Skeletal muscle satellite cell (primary cell): ENCODE results near the gene EML4.

Source experiments
- H3K27me3 ChIP-seq: 2 replicates; pipeline ENCODE4 v1.7.0; 2013; ENCODE audit warnings: low read length; ENCODE audit not compliant: control insufficient read depth, insufficient read depth
- H3K36me3 ChIP-seq: 2 replicates; pipeline ENCODE4 v1.7.0; 2013; ENCODE audit warnings: mild to moderate bottlenecking, control low read depth, low read length; ENCODE audit not compliant: insufficient read depth
- H3K4me1 ChIP-seq: 2 replicates; pipeline ENCODE4 v1.7.0; 2013; ENCODE audit warnings: low read length; ENCODE audit not compliant: control insufficient read depth, insufficient read depth
- H3K4me2 ChIP-seq: 2 replicates; pipeline ENCODE4 v1.7.0; 2013; ENCODE audit warnings: mild to moderate bottlenecking, low read length
- H3K4me3 ChIP-seq: 2 replicates; pipeline ENCODE4 v1.7.0; 2013; ENCODE audit warnings: low read length
- H3K9ac ChIP-seq: 2 replicates; pipeline ENCODE4 v1.7.0; 2013; ENCODE audit warnings: mild to moderate bottlenecking, low read depth, low read length, moderate library complexity
- H3K9me3 ChIP-seq: replicated peaks from 2 replicates; pipeline ENCODE4 v1.7.0; 2013; ENCODE audit warnings: mild to moderate bottlenecking, control low read depth, low read length

Gene EML4

DNA sequence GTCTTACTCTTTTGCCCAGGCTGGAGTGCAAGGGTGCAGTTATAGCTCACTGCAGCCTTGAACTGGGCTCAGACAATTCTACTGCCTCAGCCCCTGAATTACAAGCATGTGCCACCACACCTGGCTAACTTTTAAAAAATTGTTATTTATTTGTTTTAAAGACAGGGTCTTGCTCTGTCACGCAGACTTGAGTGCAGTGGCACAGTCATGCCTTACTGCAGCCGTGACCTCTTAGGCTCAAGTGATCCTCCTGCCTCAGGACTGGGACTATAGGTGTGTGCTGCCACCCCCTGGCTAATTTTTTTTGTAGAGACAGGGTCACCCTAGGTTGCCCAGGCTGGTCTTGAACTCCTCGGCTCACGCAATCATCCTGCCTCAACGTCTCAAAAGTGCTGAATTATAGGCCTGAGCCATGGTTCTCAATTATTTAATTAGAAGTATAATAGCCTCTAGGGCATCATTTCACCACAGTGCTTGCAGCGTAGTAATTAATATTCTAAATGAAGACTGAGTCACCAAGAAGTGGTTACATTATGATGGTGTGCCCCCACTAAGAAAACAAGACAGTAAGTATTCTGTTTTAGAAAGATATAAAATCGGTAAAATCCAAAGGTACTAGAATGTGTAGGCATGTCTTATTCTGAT is 69.6 kb downstream of the EML4 start:
- H3K27me3 ChIP-seq = no peaks in the 10 kb centered on the region
- no peak overlapping the region for H3K9ac ChIP-seq
- no peaks in the 10 kb centered on the region for H3K36me3 ChIP-seq
- H3K9me3 ChIP-seq = no peaks in the 10 kb centered on the region
- H3K4me1 ChIP-seq = no peaks in the 10 kb centered on the region
- H3K4me2 ChIP-seq = no peak overlapping the region
- H3K4me3 ChIP-seq = no peak overlapping the region

DNA sequence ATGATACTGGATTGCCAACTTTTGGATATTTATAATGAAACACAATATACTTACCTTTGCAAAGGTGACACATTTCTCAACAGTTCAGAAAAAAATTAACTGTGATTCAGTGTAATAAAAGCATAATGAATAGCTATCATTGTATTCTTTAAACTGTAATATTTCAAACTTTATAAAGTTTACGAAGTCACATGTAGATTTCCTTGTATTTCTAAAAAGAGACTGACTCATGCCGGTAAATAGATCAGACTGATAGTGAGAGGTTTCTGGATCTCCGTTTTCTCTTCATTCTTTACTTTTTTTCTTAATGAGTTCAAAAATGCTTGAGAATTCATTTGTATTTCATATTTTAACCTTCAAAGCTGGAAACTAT is 70.1 kb downstream of the EML4 start:
- no peaks in the 10 kb centered on the region for H3K36me3 ChIP-seq
- H3K4me3 ChIP-seq = no peak overlapping the region
- H3K4me2 ChIP-seq = no peak overlapping the region
- H3K4me1 ChIP-seq = no peaks in the 10 kb centered on the region
- H3K9ac ChIP-seq = no peak overlapping the region
- no peaks in the 10 kb centered on the region for H3K9me3 ChIP-seq
- no peaks in the 10 kb centered on the region for H3K27me3 ChIP-seq

DNA sequence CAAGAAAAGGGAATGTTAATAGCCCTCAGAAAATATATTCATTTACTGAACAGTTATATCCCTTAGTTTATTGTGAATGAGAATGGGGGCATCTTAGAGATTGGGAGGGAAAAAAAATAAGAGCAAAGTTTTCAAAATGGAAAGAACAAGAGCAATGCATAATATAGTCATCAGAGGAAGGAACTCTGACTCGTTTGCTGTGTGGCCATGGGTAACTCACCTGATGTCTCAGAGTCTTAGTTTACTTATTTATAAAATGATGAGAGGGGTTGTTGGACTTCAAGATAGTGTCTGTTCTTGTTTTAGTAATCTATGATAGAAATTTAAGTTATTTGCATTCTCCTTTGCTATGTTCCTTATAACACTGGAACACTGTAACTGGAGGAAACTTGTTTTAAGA is 70.7 kb downstream of the EML4 start:
- no peak overlapping the region for H3K9ac ChIP-seq
- H3K36me3 ChIP-seq = no peaks in the 10 kb centered on the region
- no peaks in the 10 kb centered on the region for H3K27me3 ChIP-seq
- no peak overlapping the region for H3K4me2 ChIP-seq
- H3K4me3 ChIP-seq = no peak overlapping the region
- no peaks in the 10 kb centered on the region for H3K9me3 ChIP-seq
- H3K4me1 ChIP-seq = no peaks in the 10 kb centered on the region

DNA sequence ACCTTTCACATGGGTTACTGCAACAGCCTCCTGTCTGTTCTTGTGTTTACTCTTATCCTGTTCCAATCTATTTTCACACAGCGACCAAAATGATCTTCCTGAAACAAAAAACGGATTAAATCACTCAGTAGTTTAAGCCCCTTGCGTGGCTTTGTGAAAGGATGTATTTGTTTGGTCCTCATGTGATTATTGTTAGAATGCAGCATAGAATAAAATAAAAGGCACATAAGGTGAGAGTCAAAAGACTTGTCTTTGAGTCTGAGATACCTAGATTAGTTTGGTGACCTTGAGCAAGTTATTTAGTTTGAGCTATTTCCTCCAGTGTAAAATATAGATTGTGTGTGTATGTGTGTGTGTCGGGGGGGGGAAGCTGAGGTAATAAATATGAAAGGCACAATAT is 72.4 kb downstream of the EML4 start:
- Histone ChIP-seq H3K4me2 (no peak overlapping the region), H3K9ac (no peak overlapping the region), H3K27me3 (no peaks in the 10 kb centered on the region), H3K4me3 (no peak overlapping the region), H3K9me3 (no peaks in the 10 kb centered on the region), H3K36me3 (peaks cover 3% of the 10 kb centered on the region), H3K4me1 (no peaks in the 10 kb centered on the region)

DNA sequence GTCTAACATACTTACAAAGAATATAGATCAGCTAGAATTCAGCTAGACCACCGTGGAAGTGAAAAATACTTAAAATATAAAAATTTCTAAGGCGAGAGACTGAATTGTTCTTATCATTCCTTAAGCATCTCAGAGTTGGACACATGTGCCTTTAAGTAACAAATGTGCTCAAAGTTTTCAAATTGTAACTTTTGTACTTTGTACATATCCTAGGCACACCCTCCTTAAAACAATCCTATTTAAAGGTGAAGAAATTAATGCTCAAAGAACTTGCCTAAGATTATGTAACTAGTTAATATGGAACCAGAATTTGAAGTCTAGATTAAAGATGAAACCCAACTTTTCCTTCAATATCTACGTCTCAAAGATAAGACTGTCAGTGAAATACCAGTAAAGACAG is 74.1 kb downstream of the EML4 start:
- H3K9me3 ChIP-seq = no peaks in the 10 kb centered on the region
- no peak overlapping the region for H3K4me2 ChIP-seq
- H3K27me3 ChIP-seq = no peaks in the 10 kb centered on the region
- no peak overlapping the region for H3K4me3 ChIP-seq
- no peak overlapping the region for H3K9ac ChIP-seq
- H3K4me1 ChIP-seq = no peaks in the 10 kb centered on the region
- peaks cover 3% of the 10 kb centered on the region for H3K36me3 ChIP-seq

DNA sequence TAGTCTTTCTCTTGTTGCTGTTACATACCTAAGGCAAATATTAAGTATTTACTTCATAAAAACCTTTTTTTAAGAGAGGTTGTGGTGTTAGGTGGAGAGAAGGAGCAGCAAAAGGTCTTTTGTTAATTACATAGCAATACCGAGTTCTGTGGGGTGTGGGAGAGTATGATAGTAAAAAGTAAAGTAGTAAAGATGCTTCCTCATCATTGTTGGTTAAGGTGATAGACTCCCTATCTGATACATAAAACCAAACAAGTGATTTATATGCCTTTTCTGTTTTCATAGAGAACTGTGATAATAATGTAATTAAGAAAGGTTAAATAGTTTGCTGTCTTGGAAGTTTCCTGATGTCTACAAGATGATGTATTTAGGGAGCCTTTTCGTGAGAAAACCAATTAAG is 75.4 kb downstream of the EML4 start:
- H3K4me1 ChIP-seq = no peaks in the 10 kb centered on the region
- peaks cover 3% of the 10 kb centered on the region for H3K36me3 ChIP-seq
- no peaks in the 10 kb centered on the region for H3K9me3 ChIP-seq
- H3K4me2 ChIP-seq = no peak overlapping the region
- no peak overlapping the region for H3K4me3 ChIP-seq
- H3K27me3 ChIP-seq = no peaks in the 10 kb centered on the region
- H3K9ac ChIP-seq = no peak overlapping the region

DNA sequence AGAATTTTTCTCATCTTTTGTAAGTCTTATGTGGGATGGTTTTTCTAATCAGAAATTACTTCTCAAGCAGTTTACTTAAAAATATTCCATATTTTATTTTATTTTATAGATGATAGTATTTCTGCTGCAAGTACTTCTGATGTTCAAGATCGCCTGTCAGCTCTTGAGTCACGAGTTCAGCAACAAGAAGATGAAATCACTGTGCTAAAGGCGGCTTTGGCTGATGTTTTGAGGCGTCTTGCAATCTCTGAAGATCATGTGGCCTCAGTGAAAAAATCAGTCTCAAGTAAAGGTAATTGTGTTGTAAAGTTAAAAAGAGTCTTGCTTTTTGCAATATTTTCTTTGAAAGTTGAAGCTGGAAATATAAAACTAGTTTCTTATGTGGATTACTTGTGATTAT is 76.2 kb downstream of the EML4 start:
- no peaks in the 10 kb centered on the region for H3K9me3 ChIP-seq
- H3K4me1 ChIP-seq = no peaks in the 10 kb centered on the region
- peaks cover 3% of the 10 kb centered on the region for H3K36me3 ChIP-seq
- no peaks in the 10 kb centered on the region for H3K27me3 ChIP-seq
- no peak overlapping the region for H3K9ac ChIP-seq
- no peak overlapping the region for H3K4me3 ChIP-seq
- no peak overlapping the region for H3K4me2 ChIP-seq

DNA sequence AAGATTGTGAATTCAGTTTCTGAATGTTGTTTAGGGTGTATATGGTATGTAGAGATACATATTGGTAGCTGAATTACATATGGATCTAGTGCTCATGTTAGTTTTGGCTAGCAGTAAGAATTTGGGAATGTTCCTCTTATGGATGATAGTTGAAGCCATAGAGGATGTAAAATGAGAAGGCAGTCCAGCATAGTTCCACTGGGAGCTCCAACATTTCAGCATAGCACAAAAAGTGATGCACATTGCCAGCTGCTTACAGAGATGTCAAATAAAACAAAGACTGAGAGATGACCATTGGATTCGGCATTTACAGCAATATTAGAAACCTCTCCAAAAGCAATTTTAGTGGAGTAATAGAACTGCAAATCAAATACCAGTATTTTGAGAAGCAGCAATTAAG is 77.4 kb downstream of the EML4 start:
- Histone ChIP-seq H3K36me3 (peaks cover 3% of the 10 kb centered on the region), H3K4me3 (no peak overlapping the region), H3K4me2 (no peak overlapping the region), H3K27me3 (no peaks in the 10 kb centered on the region), H3K4me1 (no peaks in the 10 kb centered on the region), H3K9ac (no peak overlapping the region), H3K9me3 (no peaks in the 10 kb centered on the region)

DNA sequence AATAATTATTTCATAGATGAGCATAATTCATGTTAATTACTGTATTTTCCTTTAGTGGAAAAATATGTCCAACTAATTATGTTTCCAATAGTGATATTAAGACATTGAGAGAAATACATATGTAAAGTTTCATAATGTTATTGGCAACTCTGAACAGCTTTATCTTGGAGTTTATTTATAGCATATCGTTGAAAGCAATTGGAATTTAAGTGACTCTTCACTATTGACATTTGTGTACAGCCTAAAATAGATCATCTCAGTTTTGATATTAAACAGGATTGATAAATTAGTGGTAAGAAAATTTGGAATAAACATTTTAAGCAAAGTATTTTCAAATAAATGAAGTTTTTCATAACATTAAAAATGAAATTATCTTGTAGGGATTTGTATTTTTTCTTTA is 79.7 kb downstream of the EML4 start:
- no peak overlapping the region for H3K4me3 ChIP-seq
- peaks cover 3% of the 10 kb centered on the region for H3K36me3 ChIP-seq
- H3K9ac ChIP-seq = no peak overlapping the region
- no peaks in the 10 kb centered on the region for H3K27me3 ChIP-seq
- no peaks in the 10 kb centered on the region for H3K4me1 ChIP-seq
- no peak overlapping the region for H3K4me2 ChIP-seq
- no peaks in the 10 kb centered on the region for H3K9me3 ChIP-seq

DNA sequence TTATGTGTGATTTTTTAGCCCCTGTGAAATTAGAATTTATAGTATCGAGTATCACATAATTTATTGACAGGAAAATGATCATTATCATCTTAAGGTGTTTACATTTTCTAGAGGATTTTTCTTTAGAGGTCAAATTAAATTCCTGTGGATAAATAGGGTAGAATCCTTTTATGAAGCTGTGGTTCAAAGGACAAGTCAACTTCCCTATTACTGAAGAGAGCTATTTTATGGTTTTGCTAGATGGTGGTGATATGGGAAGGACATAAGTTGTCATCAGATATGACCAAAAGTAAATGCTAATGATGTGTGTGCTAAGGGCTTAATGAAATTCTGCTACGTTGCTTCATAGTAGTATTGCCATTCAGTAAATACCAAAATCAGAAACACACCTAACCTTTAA is 80.1 kb downstream of the EML4 start:
- peaks cover 3% of the 10 kb centered on the region for H3K36me3 ChIP-seq
- no peak overlapping the region for H3K4me3 ChIP-seq
- no peak overlapping the region for H3K4me2 ChIP-seq
- no peaks in the 10 kb centered on the region for H3K27me3 ChIP-seq
- H3K9me3 ChIP-seq = no peaks in the 10 kb centered on the region
- no peaks in the 10 kb centered on the region for H3K4me1 ChIP-seq
- no peak overlapping the region for H3K9ac ChIP-seq

DNA sequence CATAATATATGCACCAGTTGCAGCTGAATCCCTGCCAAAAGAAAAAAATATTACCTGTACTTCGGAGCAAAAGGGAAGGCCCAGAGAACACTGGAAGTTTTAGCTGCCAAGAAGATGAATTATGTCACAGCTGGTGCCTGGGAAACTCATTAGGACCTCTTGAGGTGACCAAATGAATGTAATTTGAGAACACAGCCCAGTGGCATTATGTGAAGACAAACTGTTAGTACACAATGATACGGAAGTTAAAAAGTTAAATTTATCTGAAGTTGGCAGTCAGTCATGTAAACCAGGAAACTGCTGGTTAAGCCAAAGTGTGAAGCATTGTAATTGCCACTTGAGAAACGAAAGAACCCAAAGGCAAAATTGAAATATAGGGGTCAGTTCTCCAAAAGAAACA is 80.7 kb downstream of the EML4 start:
- Histone ChIP-seq H3K36me3 (peaks cover 3% of the 10 kb centered on the region), H3K4me3 (no peak overlapping the region), H3K27me3 (no peaks in the 10 kb centered on the region), H3K9me3 (no peaks in the 10 kb centered on the region), H3K4me2 (no peak overlapping the region), H3K9ac (no peak overlapping the region), H3K4me1 (no peaks in the 10 kb centered on the region)

DNA sequence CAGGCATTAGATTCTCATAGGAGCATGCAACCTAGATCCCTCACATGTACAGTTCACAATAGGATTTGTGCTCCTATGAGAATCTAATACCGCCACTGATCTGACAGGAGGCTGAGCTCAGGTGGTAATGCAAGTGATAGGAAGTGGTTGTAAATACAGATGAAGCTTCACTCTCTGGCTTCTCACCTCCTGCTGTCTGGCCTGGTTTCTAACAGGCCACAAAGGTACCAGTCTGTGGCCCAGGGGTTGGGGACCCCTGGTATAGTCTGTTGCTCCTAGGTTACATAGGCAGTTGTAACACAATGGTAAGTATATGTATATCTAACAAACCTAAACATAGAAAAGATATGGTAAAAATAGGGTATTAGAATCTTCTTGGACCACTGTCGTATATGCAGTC is 81.8 kb downstream of the EML4 start:
- H3K4me3 ChIP-seq = no peak overlapping the region
- no peaks in the 10 kb centered on the region for H3K4me1 ChIP-seq
- H3K4me2 ChIP-seq = no peak overlapping the region
- no peaks in the 10 kb centered on the region for H3K9me3 ChIP-seq
- peaks cover 3% of the 10 kb centered on the region for H3K36me3 ChIP-seq
- H3K9ac ChIP-seq = no peak overlapping the region
- H3K27me3 ChIP-seq = no peaks in the 10 kb centered on the region
